Uterus (tissue), 2 donors: ENCODE results near the gene VANGL2.

Source experiments
- CTCF ChIP-seq, 4 experiments: fragments of 200-600 bp in 2 of 4; fragments of 450-650 bp in 2 of 4; sonication (generic) in 2 of 4; IDR thresholded peaks; one replicate each; pipeline ENCODE4 v1.5.1; 2016 to 2019; ENCODE audit warnings: antibody characterized with exemption in 4 of 4, mild to moderate bottlenecking in 2 of 4, moderate library complexity in 1 of 4
- POLR2A ChIP-seq, 2 donors: fragments of 450-650 bp; IDR thresholded peaks; one replicate each; pipeline ENCODE4 v1.6.1; 2016; ENCODE audit warnings: antibody characterized with exemption in 2 of 2, mild to moderate bottlenecking in 1 of 2, moderate library complexity in 1 of 2

GRCh38 chr1:160429702-160430535 is 29.6 kb downstream of the VANGL2 start:
- TF ChIP-seq CTCF (IDR thresholded peaks at IDR 0.05), result no peak
- TF ChIP-seq POLR2A (IDR thresholded peaks at IDR 0.05), result no peak
